ENCODE data around the gene OTC.

Gene OTC

DNA sequence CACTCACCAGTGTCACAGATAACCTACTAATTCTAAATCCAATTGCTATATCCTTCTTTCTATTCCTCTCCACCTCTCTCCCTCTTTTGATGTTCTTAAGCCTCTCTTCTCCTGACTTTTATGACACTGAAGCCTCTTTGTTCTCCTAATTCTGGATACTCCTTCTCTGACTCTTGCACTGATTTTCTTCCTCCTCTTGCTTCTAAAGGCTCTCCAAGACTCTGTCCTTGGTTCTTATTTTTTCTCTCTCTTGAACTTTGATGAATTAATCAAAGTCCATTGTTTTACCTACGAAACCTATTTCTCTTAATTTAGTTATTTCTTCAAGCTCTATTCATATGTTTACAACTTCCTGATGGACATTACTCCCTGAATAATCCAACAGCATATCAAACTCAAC is 113.3 kb downstream of the OTC start:
- no peak overlapping the region for H3K27ac ChIP-seq (replicated peaks)
- H3K27me3 ChIP-seq (ENCODE audit: insufficient read depth, poor library complexity, severe bottlenecking) = no peaks in the 10 kb centered on the region
- no peak for TF ChIP-seq CTCF (IDR thresholded peaks at IDR 0.05; ENCODE audit: insufficient read depth, low read length)
- peak; percentile 54 for TF ChIP-seq REST (IDR thresholded peaks at IDR 0.05; ENCODE audit: insufficient replicate concordance, low read depth)
- DNase-seq (ENCODE audit: low read depth in 1 of 2, low spot score in 1 of 2) = no peak
- no peak overlapping the region for H3K4me3 ChIP-seq (replicated peaks; ENCODE audit: insufficient read depth, low read length)

DNA sequence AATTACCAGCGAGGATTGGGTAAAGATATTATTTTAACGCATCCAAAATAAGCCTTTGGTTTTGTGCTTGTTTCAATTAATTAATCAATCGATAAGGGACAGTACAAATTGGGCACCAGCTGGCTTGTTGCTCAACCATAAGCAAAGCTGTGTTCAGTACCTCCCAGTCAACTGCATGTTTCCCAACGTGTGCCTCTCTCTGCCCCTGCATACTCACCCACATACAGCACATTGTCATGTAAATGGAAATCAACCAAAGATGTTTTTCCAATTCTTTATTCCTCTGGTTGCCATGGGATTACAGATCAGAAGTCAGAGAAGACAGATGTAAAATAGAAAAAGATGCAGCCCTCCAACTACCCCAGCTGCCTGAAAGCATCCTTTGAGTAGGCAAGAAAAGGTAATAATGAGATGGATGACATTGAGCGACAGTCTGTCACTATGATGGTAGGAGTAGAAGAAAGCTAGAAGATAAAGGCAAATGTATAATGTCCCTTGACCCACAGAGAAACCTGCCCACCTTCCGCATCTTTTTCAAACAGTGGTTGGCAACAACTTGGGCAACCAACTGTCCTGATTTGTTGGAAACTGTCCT is 116.3 kb downstream of the OTC start:
- peaks cover 4% of the 10 kb centered on the region for H3K27me3 ChIP-seq (ENCODE audit: insufficient read depth, poor library complexity, severe bottlenecking)
- TF ChIP-seq POLR2AphosphoS5 (IDR thresholded peaks at IDR 0.05; ENCODE audit: low read depth) (no peak), GABPA (IDR thresholded peaks at IDR 0.05; ENCODE audit: low read depth) (no peak), REST (IDR thresholded peaks at IDR 0.05; ENCODE audit: insufficient replicate concordance, low read depth) (no peak), CTCF (IDR thresholded peaks at IDR 0.05; ENCODE audit: insufficient read depth, low read length) (no peak), SPI1 (IDR thresholded peaks at IDR 0.05; ENCODE audit: borderline replicate concordance, low read depth) (no peak)
- H3K27ac ChIP-seq (replicated peaks) = no peak overlapping the region
- H3K4me3 ChIP-seq (replicated peaks; ENCODE audit: insufficient read depth, low read length) = no peak overlapping the region
- no peak for DNase-seq (ENCODE audit: low read depth in 1 of 2, low spot score in 1 of 2)

Measured in HL-60 (cell line).